ENCODE measurements around the gene TCF25. TPM values are rescaled to one million over a fixed set of nuclear protein-coding genes. Genes with fewer than 3 reads are reported as not detected.
"Not testable (repeated sequence)": the region's sequence is repeated elsewhere in the genome, so short reads cannot be mapped to it uniquely, and the experiment has no call there.

TCF25 gene
- 177 and 199 TPM in 2 replicates for total RNA-seq
- long read RNA-seq, transcript TCF25-201 (18 exons, 2,233 nt), result major isoform, 127 of 207 reads
- long read RNA-seq, transcript TCF25-202 (19 exons, 2,377 nt), result minor isoform, 5 of 207 reads
- long read RNA-seq, partial matches to known transcripts, result 11 of 207 reads
- long read RNA-seq, other reads (novel, unspliced or antisense), result 64 of 207 reads

GRCh38 chr16:89873109-89873971 is at the start of gene TCF25:
TCF25 (plus strand) TSS chr16:89873592; CDS start chr16:89873668, 76 bp downstream.
- H3K36me3 Mint-ChIP-seq (ENCODE audit: insufficient read depth), result peaks cover 6% of the 10 kb centered on the region
- no peaks in the 10 kb centered on the region for H3K27me3 Mint-ChIP-seq
- peak within 1 kb of the TSS; percentile 86 for H3K4me3 Mint-ChIP-seq (ENCODE audit: low read depth)
- DNase-seq (ENCODE audit: low spot score, unreplicated experiment), result peak; percentile 84
- no peaks in the 10 kb centered on the region for H3K4me1 Mint-ChIP-seq (ENCODE audit: low read depth)
- TF ChIP-seq CTCF (IDR thresholded peaks at IDR 0.05; ENCODE audit: unreplicated experiment), result peak; percentile 18
- no peaks in the 10 kb centered on the region for H3K9me3 Mint-ChIP-seq (ENCODE audit: low read depth)
- peak within 1 kb of the TSS; percentile 97 for H3K27ac Mint-ChIP-seq

GRCh38 chr16:89823824-89824148 is 49.6 kb upstream of the TCF25 start:
- H3K4me3 Mint-ChIP-seq (ENCODE audit: low read depth); H3K36me3 Mint-ChIP-seq (ENCODE audit: insufficient read depth); DNase-seq (ENCODE audit: low spot score, unreplicated experiment); H3K9me3 Mint-ChIP-seq (ENCODE audit: low read depth); H3K27me3 Mint-ChIP-seq: not testable (repeated sequence)
- peaks cover 25% of the 10 kb centered on the region for H3K4me1 Mint-ChIP-seq (ENCODE audit: low read depth)
- peak overlapping the region; percentile 97 for H3K27ac Mint-ChIP-seq

GRCh38 chr16:89826531-89827382 is 46.6 kb upstream of the TCF25 start:
- DNase-seq (ENCODE audit: low spot score, unreplicated experiment), result no peak
- Mint-ChIP-seq H3K4me1 (ENCODE audit: low read depth) (peaks cover 38% of the 10 kb centered on the region), H3K9me3 (ENCODE audit: low read depth) (no peaks in the 10 kb centered on the region), H3K27ac (no peak overlapping the region), H3K27me3 (no peaks in the 10 kb centered on the region), H3K4me3 (ENCODE audit: low read depth) (peak overlapping the region; percentile 71), H3K36me3 (ENCODE audit: insufficient read depth) (no peaks in the 10 kb centered on the region)
- TF ChIP-seq CTCF (IDR thresholded peaks at IDR 0.05; ENCODE audit: unreplicated experiment), result no peak

GRCh38 chr16:89827383-89828198 is 45.8 kb upstream of the TCF25 start:
- Mint-ChIP-seq H3K36me3 (ENCODE audit: insufficient read depth) (peaks cover 1% of the 10 kb centered on the region), H3K9me3 (ENCODE audit: low read depth) (no peaks in the 10 kb centered on the region), H3K4me3 (ENCODE audit: low read depth) (peak overlapping the region; percentile 71), H3K4me1 (ENCODE audit: low read depth) (peaks cover 30% of the 10 kb centered on the region), H3K27ac (peak overlapping the region; percentile 79), H3K27me3 (no peaks in the 10 kb centered on the region)
- no peak for TF ChIP-seq CTCF (IDR thresholded peaks at IDR 0.05; ENCODE audit: unreplicated experiment)
- DNase-seq (ENCODE audit: low spot score, unreplicated experiment), result peak; percentile 36

- peaks cover 1% of the 10 kb centered on the region for H3K36me3 Mint-ChIP-seq (ENCODE audit: insufficient read depth)
- peak within 1 kb of the TSS; percentile 79 for H3K27ac Mint-ChIP-seq
- DNase-seq (ENCODE audit: low spot score, unreplicated experiment), result peak; percentile 85
Measured at GRCh38 chr16:89828199-89828869, 45.1 kb upstream of the TCF25 start, which contains the start of gene SPIRE2. SPIRE2 (plus strand) TSS chr16:89828475; CDS start chr16:89828551, 76 bp downstream.

More at GRCh38 chr16:89828199-89828869, 45.1 kb upstream of the TCF25 start, which contains the start of gene SPIRE2:
- TF ChIP-seq CTCF (IDR thresholded peaks at IDR 0.05; ENCODE audit: unreplicated experiment), result no peak
- H3K27me3 Mint-ChIP-seq, result no peaks in the 10 kb centered on the region
- H3K4me3 Mint-ChIP-seq (ENCODE audit: low read depth), result peak within 1 kb of the TSS; percentile 74
- peaks cover 23% of the 10 kb centered on the region for H3K4me1 Mint-ChIP-seq (ENCODE audit: low read depth)
- no peaks in the 10 kb centered on the region for H3K9me3 Mint-ChIP-seq (ENCODE audit: low read depth)
